Ishikawa (cell line): ENCODE measurements around the gene CD86.

ENCODE experiments used
- CEBPB ChIP-seq: IDR thresholded peaks from 2 replicates; pipeline ENCODE4 v1.6.1; 2012
- CREB1 ChIP-seq: IDR thresholded peaks from 2 replicates; pipeline ENCODE4 v1.6.1; 2012; ENCODE audit warnings: low read depth
- EGR1 ChIP-seq: IDR thresholded peaks from 2 replicates; pipeline ENCODE4 v1.6.1; 2012
- EP300 ChIP-seq: IDR thresholded peaks from 2 replicates; pipeline ENCODE4 v1.6.1; 2012; ENCODE audit warnings: borderline replicate concordance
- FOXM1 ChIP-seq: IDR thresholded peaks from 2 replicates; pipeline ENCODE4 v1.6.1; 2012; ENCODE audit warnings: low read depth, borderline replicate concordance
- NFIC ChIP-seq: IDR thresholded peaks from 2 replicates; pipeline ENCODE4 v1.6.1; 2012
- RAD21 ChIP-seq: IDR thresholded peaks from 2 replicates; pipeline ENCODE4 v1.6.1; 2012; ENCODE audit warnings: low read depth
- TAF1 ChIP-seq: IDR thresholded peaks from 2 replicates; pipeline ENCODE4 v1.6.1; 2012; ENCODE audit warnings: low read depth, mild to moderate bottlenecking
- TCF12 ChIP-seq: IDR thresholded peaks from 2 replicates; pipeline ENCODE4 v1.6.1; 2012; ENCODE audit warnings: low read depth
- TEAD4 ChIP-seq: IDR thresholded peaks from 2 replicates; pipeline ENCODE4 v1.6.1; 2012
- YY1 ChIP-seq: IDR thresholded peaks from 2 replicates; pipeline ENCODE4 v1.6.1; 2012; ENCODE audit warnings: low read depth
- ZBTB7A ChIP-seq: IDR thresholded peaks from 2 replicates; pipeline ENCODE4 v1.6.1; 2012; ENCODE audit warnings: low read depth
- TF ChIP-seq, protein P1 (sequence below): IDR thresholded peaks from 2 replicates; pipeline ENCODE4 v1.6.1; 2012
- TF ChIP-seq, protein P2 (sequence below): IDR thresholded peaks from 2 replicates; pipeline ENCODE4 v1.6.1; 2012
- TF ChIP-seq, protein P3 (sequence below): IDR thresholded peaks from 2 replicates; pipeline ENCODE4 v1.6.1; 2012; ENCODE audit warnings: low read depth, mild to moderate bottlenecking

CD86 gene

GRCh38 chr3:122021037-122021436 is 34.1 kb upstream of the CD86 start:
- TF ChIP-seq, protein P1, sequence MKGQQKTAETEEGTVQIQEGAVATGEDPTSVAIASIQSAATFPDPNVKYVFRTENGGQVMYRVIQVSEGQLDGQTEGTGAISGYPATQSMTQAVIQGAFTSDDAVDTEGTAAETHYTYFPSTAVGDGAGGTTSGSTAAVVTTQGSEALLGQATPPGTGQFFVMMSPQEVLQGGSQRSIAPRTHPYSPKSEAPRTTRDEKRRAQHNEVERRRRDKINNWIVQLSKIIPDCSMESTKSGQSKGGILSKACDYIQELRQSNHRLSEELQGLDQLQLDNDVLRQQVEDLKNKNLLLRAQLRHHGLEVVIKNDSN, result no peak
- TF ChIP-seq RAD21 (no peak), FOXM1 (no peak), CREB1 (no peak), CEBPB (no peak), ZBTB7A (no peak), NFIC (no peak), EGR1 (no peak), YY1 (no peak), TCF12 (no peak), EP300 (no peak), TAF1 (no peak), TEAD4 (no peak)
- TF ChIP-seq, protein P2, sequence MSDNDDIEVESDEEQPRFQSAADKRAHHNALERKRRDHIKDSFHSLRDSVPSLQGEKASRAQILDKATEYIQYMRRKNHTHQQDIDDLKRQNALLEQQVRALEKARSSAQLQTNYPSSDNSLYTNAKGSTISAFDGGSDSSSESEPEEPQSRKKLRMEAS, result no peak
- TF ChIP-seq, protein P3, sequence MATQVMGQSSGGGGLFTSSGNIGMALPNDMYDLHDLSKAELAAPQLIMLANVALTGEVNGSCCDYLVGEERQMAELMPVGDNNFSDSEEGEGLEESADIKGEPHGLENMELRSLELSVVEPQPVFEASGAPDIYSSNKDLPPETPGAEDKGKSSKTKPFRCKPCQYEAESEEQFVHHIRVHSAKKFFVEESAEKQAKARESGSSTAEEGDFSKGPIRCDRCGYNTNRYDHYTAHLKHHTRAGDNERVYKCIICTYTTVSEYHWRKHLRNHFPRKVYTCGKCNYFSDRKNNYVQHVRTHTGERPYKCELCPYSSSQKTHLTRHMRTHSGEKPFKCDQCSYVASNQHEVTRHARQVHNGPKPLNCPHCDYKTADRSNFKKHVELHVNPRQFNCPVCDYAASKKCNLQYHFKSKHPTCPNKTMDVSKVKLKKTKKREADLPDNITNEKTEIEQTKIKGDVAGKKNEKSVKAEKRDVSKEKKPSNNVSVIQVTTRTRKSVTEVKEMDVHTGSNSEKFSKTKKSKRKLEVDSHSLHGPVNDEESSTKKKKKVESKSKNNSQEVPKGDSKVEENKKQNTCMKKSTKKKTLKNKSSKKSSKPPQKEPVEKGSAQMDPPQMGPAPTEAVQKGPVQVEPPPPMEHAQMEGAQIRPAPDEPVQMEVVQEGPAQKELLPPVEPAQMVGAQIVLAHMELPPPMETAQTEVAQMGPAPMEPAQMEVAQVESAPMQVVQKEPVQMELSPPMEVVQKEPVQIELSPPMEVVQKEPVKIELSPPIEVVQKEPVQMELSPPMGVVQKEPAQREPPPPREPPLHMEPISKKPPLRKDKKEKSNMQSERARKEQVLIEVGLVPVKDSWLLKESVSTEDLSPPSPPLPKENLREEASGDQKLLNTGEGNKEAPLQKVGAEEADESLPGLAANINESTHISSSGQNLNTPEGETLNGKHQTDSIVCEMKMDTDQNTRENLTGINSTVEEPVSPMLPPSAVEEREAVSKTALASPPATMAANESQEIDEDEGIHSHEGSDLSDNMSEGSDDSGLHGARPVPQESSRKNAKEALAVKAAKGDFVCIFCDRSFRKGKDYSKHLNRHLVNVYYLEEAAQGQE, result no peak

DNA sequence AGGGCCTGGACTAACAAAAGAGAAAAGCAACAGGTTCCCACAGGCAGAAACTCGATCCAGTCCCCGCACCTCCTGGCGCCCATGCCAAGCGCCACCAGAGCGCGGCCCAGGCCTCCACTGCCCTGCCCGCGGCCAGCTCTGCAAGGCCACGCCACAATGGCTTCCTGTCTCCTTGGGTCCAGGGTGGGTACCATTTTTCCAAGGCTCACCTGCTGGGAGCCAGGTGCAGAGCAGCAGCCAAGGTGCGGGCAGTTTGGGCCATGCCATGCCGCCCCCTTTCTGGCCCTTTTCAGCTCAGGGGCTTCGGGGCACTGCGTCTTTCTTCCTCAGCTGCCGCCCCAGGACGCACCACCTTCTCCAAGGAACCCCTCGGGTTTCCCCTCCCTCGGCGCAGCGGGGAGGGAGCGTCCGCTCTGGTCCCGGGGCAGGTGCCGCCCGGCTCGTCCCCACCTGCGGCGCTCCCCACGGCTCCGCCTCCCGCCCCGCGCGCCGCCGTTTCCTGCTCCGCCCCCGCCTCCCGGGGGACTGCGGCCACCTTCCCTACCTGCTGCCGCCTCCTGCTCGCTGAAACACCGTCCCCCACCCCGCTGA is 33.3 kb upstream of the CD86 start, which contains the start of gene ILDR1:
Gene ILDR1 (minus strand): TSS at position 437 of the 591 bp plus-strand sequence. CDS start 170 bp downstream, at position 267.
- TF ChIP-seq ZBTB7A (peak; percentile 86), CEBPB (no peak), RAD21 (0 out of 2 replicates have a peak, but pooled peaks have one; percentile 1), EGR1 (peak; percentile 49; the same call in 1 of the 2 replicates), EP300 (no peak), TCF12 (0 out of 2 replicates have a peak, but pooled peaks have one; percentile 24), FOXM1 (0 out of 2 replicates have a peak, but pooled peaks have one; percentile 32), TEAD4 (no peak; the same call in 1 of the 2 replicates), CREB1 (no peak), TAF1 (0 out of 2 replicates have a peak, but pooled peaks have one; percentile 23), YY1 (peak; percentile 76; the same call in 1 of the 2 replicates), NFIC (peak; percentile 53; the same call in 1 of the 2 replicates)
- TF ChIP-seq, protein P1, result no peak
- TF ChIP-seq, protein P3, result no peak
- TF ChIP-seq, protein P2, result peak; percentile 66

GRCh38 chr3:122023335-122023910 is 31.7 kb upstream of the CD86 start:
- TF ChIP-seq ZBTB7A (no peak), EP300 (no peak), FOXM1 (no peak), TAF1 (no peak), NFIC (no peak), TEAD4 (no peak), TCF12 (no peak), CEBPB (no peak), YY1 (no peak), EGR1 (no peak), CREB1 (no peak), RAD21 (no peak)
- TF ChIP-seq, protein P2, result no peak
- TF ChIP-seq, protein P1, result no peak
- TF ChIP-seq, protein P3, result no peak
